K562 (cell line): Measurements from ENCODE around the gene RELL1. TPM values are rescaled to one million over a fixed set of nuclear protein-coding genes. Genes with fewer than 3 reads are reported as not detected.

Experiments used
- ATAC-seq: fragments of 200-7000 bp; cut with Tn5 transposase; 3 replicates; pipeline ENCODE4 v1.9.1; 2020; ENCODE audit warnings: moderate library complexity
- BruUV-seq: library from RNA; stranded (reverse); fragments of 400-500 nt; replicated peaks from 2 replicates; lab custom pipeline; 2021; lab: Mats Ljungman, UMichigan
- CTCF ChIA-PET: fragments of 300-600 bp; formaldehyde crosslinking; extraction: SDS; loops from one replicate; lab custom pipeline; 2021; ENCODE audit warnings: low intra/inter-chr PET ratio; lab: Yijun Ruan, JAX
- POLR2A ChIA-PET: fragments of 300-600, 350-650 bp; sonication (Branson Sonifier 250); formaldehyde crosslinking; extraction: SDS; loops from one replicate; lab custom pipeline; 2021; ENCODE audit warnings: antibody characterized with exemption, inconsistent platforms; lab: Yijun Ruan, JAX
- DNase-seq, 4 experiments: peaks; one replicate each; pipeline versions ENCODE4 v3.0.0 to v3.0.0-alpha.2; 2011 to 2018; ENCODE audit warnings: low spot score in 3 of 4, mixed read lengths in 3 of 4; ENCODE audit errors: extremely low read depth in 1 of 4
- FAIRE-seq: peaks from 2 replicates; lab custom pipeline; 2011; peaks lifted over from hg19 to GRCh38; lab: Jason Lieb, UNC
- H2AFZ ChIP-seq: 2 replicates; pipeline ENCODE4 v1.6.0; 2011; ENCODE audit warnings: low read depth, low read length, control low read depth, inconsistent platforms
- H3K27ac ChIP-seq: fragments of 200-600 bp; 3 replicates; pipeline ENCODE4 v1.8.0; 2011; ENCODE audit warnings: low read depth, mild to moderate bottlenecking, control low read depth, inconsistent platforms, low read length, moderate library complexity, mixed read lengths; ENCODE audit errors: extremely low read depth
- H3K27me3 ChIP-seq, 2 experiments: fragments of 300-600 bp in 1 of 2; 2 replicates in 1 of 2; 3 replicates in 1 of 2; pipeline versions ENCODE4 v1.6.0 to v1.8.0; 2011; ENCODE audit warnings: inconsistent platforms in 2 of 2, low read length in 2 of 2, mild to moderate bottlenecking in 1 of 2, mixed read lengths in 1 of 2, moderate library complexity in 1 of 2; ENCODE audit not compliant: control insufficient read depth in 2 of 2, insufficient read depth in 2 of 2
- H3K36me3 ChIP-seq: fragments of 300-600 bp; 3 replicates; pipeline ENCODE4 v1.8.0; 2011; ENCODE audit warnings: mild to moderate bottlenecking, low read length, inconsistent platforms; ENCODE audit not compliant: control insufficient read depth, insufficient read depth
- H3K4me1 ChIP-seq, 2 experiments: fragments of 200-600 bp in 1 of 2; replicated peaks in 1 of 2; 2 replicates in 1 of 2; 3 replicates in 1 of 2; pipeline versions ENCODE4 v1.5.1 to v1.8.0; 2011; ENCODE audit warnings: inconsistent platforms in 2 of 2, low read length in 2 of 2, mild to moderate bottlenecking in 1 of 2, mixed read lengths in 1 of 2, moderate library complexity in 1 of 2; ENCODE audit not compliant: control insufficient read depth in 2 of 2, insufficient read depth in 2 of 2
- H3K4me2 ChIP-seq: 2 replicates; pipeline ENCODE4 v1.6.1; 2011; ENCODE audit warnings: low read length, control low read depth, inconsistent platforms, mixed read lengths; ENCODE audit not compliant: insufficient read depth
- H3K4me3 ChIP-seq: fragments of 200-600 bp; sonication (generic), shearing (Covaris generic); 2 replicates; pipeline ENCODE4 v1.5.1; 2016; ENCODE audit warnings: control low read depth, inconsistent platforms
- H3K79me2 ChIP-seq: fragments of 200-600 bp; 3 replicates; pipeline ENCODE4 v1.8.0; 2011; ENCODE audit warnings: low read length, inconsistent platforms; ENCODE audit not compliant: control insufficient read depth, insufficient read depth
- H3K9ac ChIP-seq, 2 experiments: 2 replicates each; pipeline versions ENCODE4 v1.6.0 to v1.6.1; 2011; ENCODE audit warnings: low read depth in 2 of 2, low read length in 2 of 2, control low read depth in 1 of 2, inconsistent platforms in 1 of 2, mild to moderate bottlenecking in 1 of 2, mixed read lengths in 1 of 2; ENCODE audit not compliant: insufficient read depth in 1 of 2
- H3K9me1 ChIP-seq: one replicate; pipeline ENCODE4 v1.6.0; 2011; ENCODE audit warnings: inconsistent platforms, mild to moderate bottlenecking, low read length, moderate library complexity; ENCODE audit not compliant: control insufficient read depth, insufficient read depth
- H3K9me3 ChIP-seq: replicated peaks from 2 replicates; pipeline ENCODE4 v1.5.1; 2011; ENCODE audit warnings: low read depth, low read length, inconsistent platforms; ENCODE audit not compliant: control insufficient read depth, insufficient read depth
- H4K20me1 ChIP-seq: replicated peaks from 2 replicates; pipeline ENCODE4 v1.6.1; 2011; ENCODE audit warnings: low read length, inconsistent platforms, mixed read lengths; ENCODE audit not compliant: control insufficient read depth, insufficient read depth
- ARID3B ChIP-seq: fragments of 250-450 bp; sonication (Bioruptor Pico); IDR thresholded peaks from 2 replicates; pipeline ENCODE4 v1.4.0; 2020; ENCODE audit warnings: borderline replicate concordance
- MNT ChIP-seq, 2 experiments: fragments of 450-650 bp; conservative IDR thresholded peaks; 2 replicates each; pipeline ENCODE4 v1.6.1; 2017; ENCODE audit warnings: mild to moderate bottlenecking in 2 of 2, moderate library complexity in 2 of 2
- NFYB ChIP-seq: IDR thresholded peaks from 2 replicates; pipeline ENCODE4 v1.6.1; 2011; ENCODE audit warnings: mild to moderate bottlenecking, moderate library complexity; ENCODE audit not compliant: insufficient read length; ENCODE audit errors: extremely low read depth
- NKRF ChIP-seq: fragments of 450-650 bp; IDR thresholded peaks from 2 replicates; pipeline ENCODE4 v1.6.1; 2016; ENCODE audit warnings: borderline replicate concordance
- NR1H2 ChIP-seq: sonication (generic); formaldehyde crosslinking; IDR thresholded peaks from 2 replicates; pipeline ENCODE4 v1.4.0; 2020; ENCODE audit warnings: mild to moderate bottlenecking, missing genetic modification reagents
- PHF20 ChIP-seq: fragments of 450-650 bp; IDR thresholded peaks from 2 replicates; pipeline ENCODE4 v1.6.1; 2018; ENCODE audit not compliant: partially characterized antibody
- PHF21A ChIP-seq: fragments of 450-650 bp; IDR thresholded peaks from 2 replicates; pipeline ENCODE4 v1.6.1; 2017; ENCODE audit warnings: low read depth, borderline replicate concordance
- TAF1 ChIP-seq: IDR thresholded peaks from 2 replicates; pipeline ENCODE4 v1.6.1; 2011; ENCODE audit warnings: mild to moderate bottlenecking, low read length, moderate library complexity; ENCODE audit not compliant: insufficient read depth, control insufficient read depth, severe bottlenecking; ENCODE audit errors: extremely low read depth
- TBP ChIP-seq: optimal IDR thresholded peaks from 2 replicates; pipeline ENCODE3; 2011; ENCODE audit warnings: low read depth, low read length, improper control_type of control experiment
- TRIM28 ChIP-seq: fragments of 450-650 bp; IDR thresholded peaks from 2 replicates; pipeline ENCODE4 v1.6.1; 2017
- XRCC5 ChIP-seq: fragments of 200-400 bp; formaldehyde crosslinking; IDR thresholded peaks from 2 replicates; pipeline ENCODE4 v1.6.1; 2017; ENCODE audit warnings: low read depth, mild to moderate bottlenecking, low read length
- ZNF24 ChIP-seq: fragments of 450-650 bp; IDR thresholded peaks from 2 replicates; pipeline ENCODE4 v1.6.1; 2016
- ZNF395 ChIP-seq: fragments of 200-800 bp; sonication (Bioruptor generic); IDR thresholded peaks from 2 replicates; pipeline ENCODE4 v1.6.1; 2017; ENCODE audit warnings: missing genetic modification characterization, missing compliant biosample characterization
- ZNF551 ChIP-seq: fragments of 250-450 bp; sonication (Bioruptor Pico); IDR thresholded peaks from 2 replicates; pipeline ENCODE4 v1.5.0; 2021; ENCODE audit warnings: mild to moderate bottlenecking, moderate library complexity
- ZNF57 ChIP-seq: fragments of 450-650 bp; formaldehyde crosslinking; IDR thresholded peaks from 2 replicates; pipeline ENCODE4 v1.4.0; 2020; ENCODE audit warnings: mild to moderate bottlenecking, moderate library complexity
- ZNF583 ChIP-seq: fragments of 250-450 bp; sonication (Bioruptor Pico); IDR thresholded peaks from 2 replicates; pipeline ENCODE4 v1.4.0; 2020
- ZNF76 ChIP-seq: fragments of 250-450 bp; sonication (Bioruptor Pico); IDR thresholded peaks from 2 replicates; pipeline ENCODE4 v1.4.0; 2020; ENCODE audit warnings: mild to moderate bottlenecking, moderate library complexity, borderline replicate concordance
- WGBS: fragments of 100-300 bp; shearing (Covaris generic); methylation state at CpG from one replicate; pipeline ENCODE4 v1.1.6; 2016; ENCODE audit warnings: low coverage, mixed read lengths; ENCODE audit not compliant: insufficient coverage; ENCODE audit errors: missing lambda C conversion rate; 5-methylcytosine and 5-hydroxymethylcytosine counted together
- in situ Hi-C: fragments of 300-500 bp; cut with MboI; formaldehyde crosslinking; loops from 4 replicates; pipeline ENCODE4 v1.15.0; 2018; ENCODE audit warnings: inconsistent platforms, mixed read lengths
- intact Hi-C: fragments of 100-400 bp; cut with micrococcal nuclease; formaldehyde crosslinking; loops from 2 replicates; pipeline ENCODE4 v1.14.2; 2022
- polyA plus RNA-seq, 8 experiments: library from polyadenylated mRNA; depleted of rRNA in 4 of 8; stranded (reverse) in 5 of 8; unstranded in 3 of 8; fragments of >200 nt; fragmentation: Nextera tagmentation in 2 of 8; fragmentation: Illumina TruSeq in 1 of 8; extraction: Ambion mirVana in 2 of 8; extraction: Trizol in 1 of 8; gene quantifications; 2 replicates each; pipeline versions ENCODE4 v1.2.1 to v1.2.3, GENCODE V29; 2011 to 2014; ENCODE audit warnings: inconsistent platforms in 1 of 8, missing spikeins in 1 of 8
- total RNA-seq, 7 experiments: library from RNA; depleted of rRNA in 6 of 7; stranded (reverse); fragments of >200 nt in 6 of 7; fragmentation: Illumina TruSeq in 2 of 7; extraction: Trizol in 2 of 7; gene quantifications; 2 replicates each; pipeline versions ENCODE4 v1.2.1 to v1.2.3, GENCODE V29; 2011 to 2021; ENCODE audit warnings: low replicate concordance in 1 of 7

Gene RELL1
- total and polyA plus RNA-seq, 9 of the 15 experiments (the other 6 are each of a cell fraction or from before 2014, with no cell fraction given), result 0.06 to 3.5 (median 1.7) TPM; not detected in 1

DNA sequence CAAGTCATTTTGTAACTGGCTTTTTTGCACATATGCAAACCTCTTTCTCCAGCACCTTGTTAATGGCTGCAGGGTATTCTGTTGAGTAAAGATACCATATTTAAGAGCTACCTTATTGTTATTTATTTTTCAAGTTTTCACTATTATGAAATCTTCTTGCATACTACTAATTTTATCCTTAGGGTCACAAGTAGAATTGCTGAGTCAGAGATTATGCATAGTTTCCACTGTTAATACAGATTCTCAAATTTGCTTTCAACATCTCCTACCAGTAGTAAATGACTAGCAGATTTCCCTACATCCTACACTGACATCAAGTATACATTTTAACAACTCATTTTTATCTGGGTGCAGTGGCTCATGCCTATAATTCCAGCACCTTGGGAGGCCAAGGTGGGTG, 112.6 kb downstream of the RELL1 start (continued):
- TF ChIP-seq NKRF, result no peak

DNA sequence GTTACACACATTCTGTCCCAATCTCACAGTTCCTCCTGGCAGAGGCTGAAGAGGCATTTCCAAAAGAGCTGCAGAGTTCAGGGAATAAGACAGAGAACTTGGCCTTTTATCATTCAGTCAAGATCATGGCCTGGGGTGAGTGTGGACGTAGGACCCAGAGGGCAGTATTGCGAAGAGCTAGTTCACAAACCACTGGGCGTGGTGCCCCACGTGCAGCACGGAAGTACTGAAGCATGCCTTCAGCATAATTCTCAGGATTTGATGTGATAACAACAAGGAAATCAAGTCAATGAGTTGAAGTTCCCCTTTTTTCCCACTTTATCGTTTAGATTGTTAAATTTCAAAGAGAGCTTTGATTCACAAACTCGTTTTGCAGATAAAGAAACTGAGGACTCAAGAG, 117.7 kb downstream of the RELL1 start:
- in situ Hi-C loops, result no loop called here
- no peak for TF ChIP-seq NFYB
- TF ChIP-seq ZNF24, result no peak
- no peak for TF ChIP-seq ZNF583 (CRISPR knock-in tag)
- no peak for TF ChIP-seq TRIM28
- TF ChIP-seq TAF1, result no peak
- TF ChIP-seq ZNF76 (CRISPR knock-in tag), result no peak
- TF ChIP-seq ZNF57 (CRISPR knock-in tag), result no peak
- TF ChIP-seq PHF21A, result no peak
- TF ChIP-seq NR1H2 (CRISPR knock-in tag), result no peak
- no peak for TF ChIP-seq PHF20
- no peak for TF ChIP-seq XRCC5
- TF ChIP-seq MNT (conservative IDR thresholded peaks at IDR 0.05), result no peak
- no peak for TF ChIP-seq ZNF551 (CRISPR knock-in tag)
- TF ChIP-seq ZNF395 (CRISPR knock-in tag), result no peak
- no peak for TF ChIP-seq TBP
- no peak for TF ChIP-seq ARID3B

More for the DNA sequence above, 117.7 kb downstream of the RELL1 start:
- Histone ChIP-seq H3K27me3 (no peaks in the 10 kb centered on the region; a peak in 1 of 5 replicates), H3K36me3 (no peaks in the 10 kb centered on the region), H3K27ac (no peak overlapping the region), H3K79me2 (no peaks in the 10 kb centered on the region), H4K20me1 (no peaks in the 10 kb centered on the region), H2AFZ (no peak overlapping the region), H3K4me3 (no peak overlapping the region), H3K4me2 (no peak overlapping the region), H3K9me1 (no peaks in the 10 kb centered on the region), H3K9ac (no peak overlapping the region), H3K4me1 (no peaks in the 10 kb centered on the region; a peak in 1 of 5 replicates), H3K9me3 (no peaks in the 10 kb centered on the region)
- DNase-seq (no peak), FAIRE-seq (no peak), ATAC-seq (no peak)
- no TSS peak for BruUV-seq
- POLR2A ChIA-PET, result no interaction called here
- intact Hi-C loops, result no loop called here
- WGBS, result 1% methylated on average over 7 of the region's 7 CpGs
- CTCF ChIA-PET, result no interaction called here
